A549 treated with AZD9567 at 1 μM for 4 hours (cell line): ENCODE data around the gene CRYM. TPM values are rescaled to one million over a fixed set of nuclear protein-coding genes. Genes with fewer than 3 reads are reported as not detected.

ENCODE experiments used
- total RNA-seq: library from RNA; stranded (reverse); fragments of 200-300 nt; extraction: Qiagen RNA extraction; gene quantifications from 5 replicates; pipeline ENCODE4 v1.2.3, GENCODE V29; 2022; ENCODE audit not compliant: insufficient read depth

The CRYM gene
- total RNA-seq, result 1.6 to 2.1 TPM (median 1.7 TPM) in 4 of 5 replicates, not detected in the other

DNA sequence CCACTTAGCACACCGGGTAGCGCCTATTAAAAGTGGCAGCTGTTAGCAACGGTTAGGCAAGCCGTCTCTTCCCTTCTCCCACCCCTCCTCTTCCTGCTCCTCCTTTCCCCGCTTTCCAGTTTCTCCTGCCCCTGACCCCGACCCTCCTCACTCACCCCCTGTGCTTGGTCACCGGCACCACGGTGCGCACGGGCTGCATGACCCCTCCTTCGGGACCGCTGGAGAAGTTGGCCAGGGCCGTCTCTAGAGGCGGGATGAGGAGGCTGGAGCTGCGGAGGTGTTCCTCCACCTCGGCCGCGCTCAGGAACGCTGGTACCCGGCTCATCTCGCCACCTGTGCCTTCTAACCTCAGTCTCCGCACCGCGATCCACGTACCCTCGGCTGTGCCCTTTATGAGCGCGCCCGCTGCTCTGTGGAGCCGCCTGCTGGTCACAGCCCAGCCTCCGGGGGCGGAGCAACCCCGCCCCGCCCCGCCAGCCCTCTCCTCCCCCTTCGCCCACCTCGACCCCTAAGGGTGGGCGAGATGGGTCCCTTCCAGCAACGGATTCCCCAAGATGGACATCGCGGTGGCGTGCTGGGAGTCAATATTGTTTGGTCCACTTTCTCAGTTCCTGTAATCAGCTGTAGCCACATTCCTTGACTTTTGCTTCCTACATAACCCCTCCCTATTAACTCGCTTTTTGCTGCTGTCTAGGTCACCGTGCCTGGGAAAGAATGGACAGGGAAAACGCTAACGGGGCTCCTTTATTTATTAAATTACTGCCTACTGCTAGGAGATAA is at the start of gene CRYM:
CRYM (minus strand) TSS at position 364 of the 780 bp plus-strand sequence; CDS start at position 325, 39 bp downstream.

DNA sequence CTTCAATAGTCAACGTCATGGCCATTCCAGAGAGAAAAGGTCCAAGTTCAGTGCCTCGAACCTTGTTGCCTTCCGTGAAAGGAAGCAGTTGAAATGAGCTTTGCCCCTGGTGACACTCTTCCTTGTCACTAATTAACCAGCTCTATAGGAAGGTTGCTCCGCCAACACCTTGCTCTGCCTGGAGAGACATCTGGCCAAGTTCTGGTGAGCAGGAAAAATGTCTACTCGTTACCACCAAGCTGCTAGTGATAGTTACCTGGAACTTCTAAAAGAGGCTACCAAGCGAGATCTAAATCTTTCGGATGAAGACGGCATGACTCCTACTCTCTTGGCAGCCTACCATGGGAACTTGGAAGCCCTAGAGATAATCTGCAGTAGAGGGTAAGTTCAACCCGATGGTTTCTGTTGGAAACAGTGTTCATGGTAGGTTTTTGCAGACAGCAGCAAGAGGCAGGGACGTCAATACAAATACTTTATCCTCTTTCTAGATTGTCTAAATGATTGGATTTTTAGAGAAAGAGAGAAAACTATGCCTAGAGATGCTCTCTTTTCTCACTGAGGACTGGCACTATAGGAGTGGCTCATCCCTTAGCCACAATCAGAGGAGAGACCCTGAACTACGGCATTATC is 44.5 kb downstream of the CRYM start, which contains the start of gene ANKS4B:
ANKS4B (plus strand) TSS at position 179 of the 630 bp plus-strand sequence; CDS start at position 218, 39 bp downstream.

DNA sequence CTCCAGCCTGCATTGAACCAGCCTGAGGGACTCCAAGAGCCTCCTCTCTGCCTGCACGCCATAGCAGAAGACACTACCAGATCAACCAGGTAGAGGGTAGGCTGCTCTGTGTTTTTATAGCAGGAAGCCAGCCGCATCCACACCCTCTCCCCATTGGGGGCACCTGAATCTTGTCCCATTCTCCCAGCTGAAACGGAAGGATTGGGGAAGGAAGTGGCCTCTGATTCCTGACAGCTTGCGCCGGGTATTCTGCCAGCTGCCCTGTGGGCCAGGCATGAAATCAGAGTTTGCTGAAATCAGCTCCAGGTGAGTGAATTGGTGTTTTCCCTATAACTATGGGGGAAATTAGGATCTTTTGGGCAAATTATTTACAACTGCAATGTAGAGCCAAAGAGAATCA is 66.6 kb downstream of the CRYM start, which contains the start of gene ZP2:
ZP2 (minus strand) TSS at position 89 of the 400 bp plus-strand sequence; CDS start at position 62, 27 bp downstream.

Other genes starting within 250 kb of the CRYM start
- 0.14 to 0.20 TPM (median 0.19 TPM) in 4 of 5 replicates, not detected in the other for gene DNAH3, start 127.4 kb downstream of the CRYM start, total RNA-seq
- 16.7 to 24.1 TPM (median 18.2 TPM) in 5 replicates for gene LDAF1, start 119.6 kb downstream of the CRYM start, total RNA-seq
- 0.05 TPM in 1 of 5 replicates, not detected in the others for gene ZP2, start 66.7 kb downstream of the CRYM start, total RNA-seq
- 0.02 to 0.05 TPM (median 0.03 TPM) in 3 of 5 replicates, not detected in the others for gene ANKS4B, start 44.6 kb downstream of the CRYM start, total RNA-seq